ENCODE results near the gene COL21A1. TPM values are rescaled to one million over a fixed set of nuclear protein-coding genes. Genes with fewer than 3 reads are reported as not detected.
A peak's percentile ranks its signal among the peaks of the same experiment; 100 is the strongest.

Gene COL21A1
- total RNA-seq, 4 donors from 2014 or later, result 5.3 to 47.1 (median 15.6) TPM

- Histone ChIP-seq H3K9me3 (no peaks in the 10 kb centered on the region), H3K4me3 (no peak overlapping the region), H3K36me3 (peaks cover 0 to 23% of the 10 kb centered on the region in 2 donors), H3K27me3 (no peaks in the 10 kb centered on the region), H3K27ac (no peak overlapping the region), H3K4me1 (no peaks in the 10 kb centered on the region)
- TF ChIP-seq CTCF (IDR thresholded peaks at IDR 0.05), result peak in 1 of 4 experiments; percentile 10
- no peak for TF ChIP-seq EP300 (IDR thresholded peaks at IDR 0.05)
- ATAC-seq, result no peak
- WGBS, 2 donors (ENCODE audit: low coverage in 1 of 2), result 9 to 57% methylated on average over 1 of the region's 1 CpG
Observed at GRCh38 chr6:56062836-56063235, 184.5 kb downstream of the COL21A1 start.

GRCh38 chr6:56058636-56059035 is 188.7 kb downstream of the COL21A1 start:
- peaks cover 0 to 16% of the 10 kb centered on the region in 2 donors for H3K36me3 ChIP-seq
- H3K27me3 ChIP-seq, result no peaks in the 10 kb centered on the region
- no peak overlapping the region for H3K27ac ChIP-seq
- H3K4me1 ChIP-seq, result no peaks in the 10 kb centered on the region
- 75% methylated on average over 2 of the region's 2 CpGs for WGBS, 2 donors (ENCODE audit: low coverage in 1 of 2)
- H3K4me3 ChIP-seq, result no peak overlapping the region
- TF ChIP-seq POLR2AphosphoS5 (IDR thresholded peaks at IDR 0.05) (no peak), CTCF (IDR thresholded peaks at IDR 0.05) (no peak), POLR2A (IDR thresholded peaks at IDR 0.05) (no peak), EP300 (IDR thresholded peaks at IDR 0.05) (no peak)
- H3K9me3 ChIP-seq, result no peaks in the 10 kb centered on the region
- ATAC-seq, result no peak

DNA sequence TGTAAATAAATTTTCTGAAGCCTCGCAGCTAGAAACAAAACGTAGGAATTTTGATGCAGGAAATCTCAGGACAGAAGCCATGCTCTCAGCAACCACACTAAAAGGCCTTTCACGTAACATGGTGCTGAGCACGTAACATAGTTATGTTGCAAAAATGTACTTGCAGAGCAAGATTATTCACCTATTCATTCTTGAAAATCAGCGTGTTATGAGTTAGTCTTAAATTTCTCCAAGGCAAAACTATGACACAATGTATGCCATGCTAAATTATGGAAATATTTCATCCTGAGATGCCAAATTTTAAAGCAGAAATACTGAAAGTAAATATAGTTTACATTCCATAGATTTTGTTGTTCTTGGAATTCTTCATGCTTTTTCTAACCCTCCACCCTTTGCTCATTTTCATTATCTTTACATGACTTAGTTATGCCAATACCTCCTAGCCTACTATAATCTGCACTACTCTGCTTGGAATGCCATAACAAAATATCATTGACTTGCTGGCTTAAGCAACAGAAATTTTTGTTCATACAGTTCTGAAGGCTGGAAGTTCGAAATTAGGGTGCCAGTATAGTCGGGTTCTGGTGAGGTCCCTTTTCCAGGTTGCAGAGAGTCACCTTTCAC is 192.2 kb downstream of the COL21A1 start:
- WGBS, 2 donors (ENCODE audit: low coverage in 1 of 2), result 81 to 91% methylated on average over 5 to 7 of the region's 7 CpGs
- H3K4me3 ChIP-seq, result no peak overlapping the region
- ATAC-seq, result no peak
- H3K27me3 ChIP-seq, result no peaks in the 10 kb centered on the region
- no peaks in the 10 kb centered on the region for H3K4me1 ChIP-seq
- peaks cover 0 to 3% of the 10 kb centered on the region in 2 donors for H3K36me3 ChIP-seq
- H3K27ac ChIP-seq, result no peak overlapping the region
- TF ChIP-seq CTCF (IDR thresholded peaks at IDR 0.05), result no peak
- no peak for TF ChIP-seq POLR2AphosphoS5 (IDR thresholded peaks at IDR 0.05)
- TF ChIP-seq POLR2A (IDR thresholded peaks at IDR 0.05), result no peak
- TF ChIP-seq EP300 (IDR thresholded peaks at IDR 0.05), result no peak
- H3K9me3 ChIP-seq, result no peaks in the 10 kb centered on the region

- Histone ChIP-seq H3K4me1 (no peaks in the 10 kb centered on the region), H3K9me3 (no peaks in the 10 kb centered on the region), H3K36me3 (no peaks in the 10 kb centered on the region), H3K4me3 (no peak overlapping the region), H3K27me3 (no peaks in the 10 kb centered on the region), H3K27ac (no peak overlapping the region)
- no peak for TF ChIP-seq POLR2A (IDR thresholded peaks at IDR 0.05)
- TF ChIP-seq POLR2AphosphoS5 (IDR thresholded peaks at IDR 0.05), result no peak
- TF ChIP-seq EP300 (IDR thresholded peaks at IDR 0.05), result no peak
- no peak for TF ChIP-seq CTCF (IDR thresholded peaks at IDR 0.05)
- no peak for ATAC-seq
Observed at GRCh38 chr6:56051202-56051598, 196.2 kb downstream of the COL21A1 start.

DNA sequence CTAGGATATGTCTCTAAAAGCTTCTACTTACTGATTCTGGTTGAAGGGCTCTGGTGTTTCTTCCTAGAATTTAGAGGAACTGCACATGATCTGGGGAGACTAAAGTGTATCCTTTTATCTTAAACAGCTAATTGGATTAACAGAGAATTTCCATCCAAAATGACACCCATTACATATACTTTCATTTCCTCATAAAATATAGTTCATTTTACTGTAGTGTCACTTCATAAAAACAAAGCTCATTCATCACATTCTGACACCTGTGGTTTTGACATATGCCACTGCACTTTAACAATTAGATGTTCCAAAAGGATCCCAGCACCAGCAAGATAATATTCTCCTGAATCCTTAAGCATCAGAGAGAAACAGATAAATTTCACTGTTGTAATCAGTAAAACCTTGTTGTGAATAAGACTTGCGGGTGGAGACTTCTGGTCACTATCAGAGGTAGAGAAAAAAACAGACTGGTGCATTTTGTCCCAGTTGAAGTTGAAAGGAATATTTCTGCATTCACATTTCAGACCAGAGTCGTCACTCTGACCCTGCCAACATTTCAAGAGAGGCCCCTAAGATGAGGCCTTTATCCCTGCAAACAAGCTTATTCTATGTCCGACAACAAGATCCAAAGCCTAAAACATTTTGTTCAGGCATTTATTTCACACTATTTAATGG is 196.7 kb downstream of the COL21A1 start:
- H3K36me3 ChIP-seq, result no peaks in the 10 kb centered on the region
- no peaks in the 10 kb centered on the region for H3K4me1 ChIP-seq
- H3K27ac ChIP-seq, result no peak overlapping the region
- 88 to 96% methylated on average over 3 of the region's 3 CpGs for WGBS, 2 donors (ENCODE audit: low coverage in 1 of 2)
- no peaks in the 10 kb centered on the region for H3K27me3 ChIP-seq
- no peak for TF ChIP-seq CTCF (IDR thresholded peaks at IDR 0.05)
- TF ChIP-seq POLR2A (IDR thresholded peaks at IDR 0.05), result no peak
- TF ChIP-seq POLR2AphosphoS5 (IDR thresholded peaks at IDR 0.05), result no peak
- TF ChIP-seq EP300 (IDR thresholded peaks at IDR 0.05), result no peak
- no peaks in the 10 kb centered on the region for H3K9me3 ChIP-seq
- H3K4me3 ChIP-seq, result no peak overlapping the region
- ATAC-seq, result no peak

Measured in gastroesophageal sphincter (tissue), 4 donors.